SW 1271 (cell line): Measurements from ENCODE around the gene PBX3.
"Not testable (repeated sequence)": the region's sequence is repeated elsewhere in the genome, so short reads cannot be mapped to it uniquely, and the experiment has no call there.

ENCODE experiments used
- DNase-seq, 2 experiments: peaks; one replicate each; lab custom pipeline; 2025; lab: John Stamatoyannopoulos, UW

Gene PBX3

GRCh38 chr9:125823874-125824406, 76.8 kb downstream of the PBX3 start:
- DNase-seq: not testable (repeated sequence)

GRCh38 chr9:125825762-125826161, 78.6 kb downstream of the PBX3 start:
- no peak for DNase-seq

GRCh38 chr9:125826850-125827249, 79.7 kb downstream of the PBX3 start:
- no peak for DNase-seq

- no peak for DNase-seq
Measured at GRCh38 chr9:125829743-125830142, 82.6 kb downstream of the PBX3 start.

- no peak for DNase-seq
Measured at GRCh38 chr9:125831054-125831453, 83.9 kb downstream of the PBX3 start.

GRCh38 chr9:125831616-125832015, 84.4 kb downstream of the PBX3 start:
- no peak for DNase-seq

GRCh38 chr9:125835655-125836054, 88.5 kb downstream of the PBX3 start:
- no peak for DNase-seq

GRCh38 chr9:125839317-125839716, 92.1 kb downstream of the PBX3 start:
- DNase-seq: no peak

GRCh38 chr9:125841444-125841843, 94.3 kb downstream of the PBX3 start:
- no peak for DNase-seq

- no peak for DNase-seq
Measured at GRCh38 chr9:125842242-125842641, 95.1 kb downstream of the PBX3 start.

GRCh38 chr9:125843646-125844045, 96.5 kb downstream of the PBX3 start:
- DNase-seq: no peak

GRCh38 chr9:125844611-125845010, 97.4 kb downstream of the PBX3 start:
- no peak for DNase-seq

- DNase-seq: no peak
Measured at GRCh38 chr9:125845271-125845808, 98.2 kb downstream of the PBX3 start.

- no peak for DNase-seq
Measured at GRCh38 chr9:125847735-125848134, 100.6 kb downstream of the PBX3 start.

- DNase-seq: no peak
Measured at GRCh38 chr9:125850106-125850632, 103.0 kb downstream of the PBX3 start.

- no peak for DNase-seq
Measured at GRCh38 chr9:125850763-125851162, 103.6 kb downstream of the PBX3 start.

- DNase-seq: no peak
Measured at GRCh38 chr9:125851979-125852378, 104.8 kb downstream of the PBX3 start.

- no peak for DNase-seq
Measured at GRCh38 chr9:125852386-125852785, 105.2 kb downstream of the PBX3 start.

GRCh38 chr9:125854553-125855275, 107.5 kb downstream of the PBX3 start:
- DNase-seq: peak in 1 of 2 experiments; percentile 48

GRCh38 chr9:125856331-125856730, 109.2 kb downstream of the PBX3 start:
- no peak for DNase-seq

GRCh38 chr9:125861405-125862058, 114.4 kb downstream of the PBX3 start:
- no peak for DNase-seq

- no peak for DNase-seq
Measured at GRCh38 chr9:125863923-125864322, 116.8 kb downstream of the PBX3 start.
